Activated T-cell treated with anti-CD3 and anti-CD28 coated beads for 24 hours (primary cell): ENCODE data around the gene VPS4A.
"Not testable (repeated sequence)": the region's sequence is repeated elsewhere in the genome, so short reads cannot be mapped to it uniquely, and the experiment has no call there.

Experiments used
- DNase-seq: peaks from one replicate; pipeline ENCODE4 v3.0.0-alpha.2; 2020; ENCODE audit warnings: low read depth

The VPS4A gene

GRCh38 chr16:69310653-69311532 lies at the start of gene VPS4A:
Gene VPS4A (plus strand): TSS chr16:69311350. CDS start chr16:69311512, 162 bp downstream.
- peak; percentile 97 for DNase-seq

DNA sequence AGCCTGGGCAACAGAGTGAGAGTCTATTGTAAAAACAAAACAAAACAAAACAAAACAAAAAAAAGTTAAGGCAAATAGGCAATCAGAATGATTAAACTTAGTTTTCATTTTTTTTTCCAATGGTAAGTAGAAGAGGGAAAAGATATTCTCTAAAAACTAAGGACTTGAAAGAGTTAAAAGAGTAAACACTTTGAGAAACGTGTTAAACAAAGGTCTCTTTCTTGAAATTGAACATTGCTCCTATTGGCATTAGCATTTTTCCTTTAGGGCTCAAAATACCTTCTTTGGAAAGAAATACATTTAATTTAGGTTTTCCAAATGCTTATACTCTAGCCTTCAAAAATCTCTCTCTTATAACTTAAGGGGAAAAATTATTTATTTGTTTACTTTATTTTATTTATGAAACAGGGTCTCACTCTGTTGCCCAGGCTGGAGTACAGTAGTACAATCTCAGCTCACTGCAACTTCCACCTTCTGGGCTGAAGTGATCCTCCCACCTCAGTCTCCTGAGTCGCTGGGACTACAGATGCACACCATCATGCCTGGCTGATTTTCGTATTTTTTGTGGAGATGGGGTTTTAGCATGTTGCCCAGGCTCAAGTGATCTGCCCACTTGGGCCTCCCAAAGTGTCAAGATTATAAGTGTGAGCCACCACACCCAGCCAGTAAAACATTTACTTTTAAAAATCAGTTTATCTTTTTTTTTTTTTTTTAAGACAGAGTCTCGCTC lies 44.7 kb upstream of the VPS4A start:
- no peak for DNase-seq

DNA sequence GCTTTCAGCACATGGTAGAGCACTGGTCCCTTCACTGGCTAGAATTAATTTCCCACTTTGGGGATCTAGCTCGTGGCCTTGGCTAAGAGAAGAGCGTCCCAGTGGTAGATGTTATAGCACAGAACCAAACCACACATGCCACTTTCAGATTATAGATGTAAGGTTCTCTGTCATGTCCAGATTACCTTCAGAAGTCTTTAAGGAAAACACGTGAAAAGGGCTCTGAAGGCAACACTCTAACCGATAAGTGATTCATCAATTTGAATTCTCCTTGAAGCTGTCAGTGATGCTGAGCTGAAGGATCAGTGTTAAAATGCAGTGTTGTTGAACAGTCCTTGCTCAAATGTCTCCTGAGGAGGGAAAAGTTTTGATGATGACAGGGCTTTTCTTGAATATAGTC lies 43.5 kb upstream of the VPS4A start:
- DNase-seq = no peak

DNA sequence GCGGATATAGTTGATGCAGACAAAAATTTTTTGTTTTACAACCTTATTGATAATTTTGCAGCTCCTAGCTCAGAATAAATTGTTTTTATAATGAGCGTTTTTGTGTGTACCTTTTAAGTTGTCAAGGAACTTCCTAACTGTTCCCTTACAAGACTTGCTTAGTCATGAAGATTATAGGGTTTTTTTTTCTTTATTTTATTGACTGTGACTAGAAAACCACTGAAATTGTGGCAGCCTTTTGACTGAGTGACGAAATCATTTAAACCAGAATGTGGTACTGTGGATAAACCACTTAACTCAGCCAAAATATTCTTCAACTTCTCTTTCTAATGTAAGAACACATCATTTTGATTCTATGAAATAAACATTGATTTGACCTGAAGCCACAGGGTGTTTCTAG lies 40.8 kb upstream of the VPS4A start:
- DNase-seq = no peak

- DNase-seq = no peak
Measured at GRCh38 chr16:69270831-69271230, 40.3 kb upstream of the VPS4A start.

DNA sequence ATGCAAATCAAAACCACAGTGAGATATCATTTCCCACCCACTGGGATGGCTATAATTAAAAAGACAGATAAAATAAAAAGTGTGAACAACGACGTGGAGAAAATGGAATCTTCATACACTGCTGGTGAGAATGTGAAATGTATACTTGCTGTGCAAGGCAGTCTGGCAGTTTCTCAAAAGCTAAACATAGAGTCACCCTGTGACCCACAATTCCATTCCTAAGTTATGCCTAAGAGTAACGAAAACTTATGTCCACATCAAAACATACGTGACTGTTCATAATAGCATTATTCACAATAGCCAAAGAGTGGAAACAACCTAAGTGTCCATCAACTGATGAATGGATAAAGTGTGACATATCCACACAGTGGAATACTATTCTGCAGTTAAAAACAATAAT lies 38.1 kb upstream of the VPS4A start:
- no peak for DNase-seq

GRCh38 chr16:69274699-69275235 lies 36.4 kb upstream of the VPS4A start:
- DNase-seq = no peak

DNA sequence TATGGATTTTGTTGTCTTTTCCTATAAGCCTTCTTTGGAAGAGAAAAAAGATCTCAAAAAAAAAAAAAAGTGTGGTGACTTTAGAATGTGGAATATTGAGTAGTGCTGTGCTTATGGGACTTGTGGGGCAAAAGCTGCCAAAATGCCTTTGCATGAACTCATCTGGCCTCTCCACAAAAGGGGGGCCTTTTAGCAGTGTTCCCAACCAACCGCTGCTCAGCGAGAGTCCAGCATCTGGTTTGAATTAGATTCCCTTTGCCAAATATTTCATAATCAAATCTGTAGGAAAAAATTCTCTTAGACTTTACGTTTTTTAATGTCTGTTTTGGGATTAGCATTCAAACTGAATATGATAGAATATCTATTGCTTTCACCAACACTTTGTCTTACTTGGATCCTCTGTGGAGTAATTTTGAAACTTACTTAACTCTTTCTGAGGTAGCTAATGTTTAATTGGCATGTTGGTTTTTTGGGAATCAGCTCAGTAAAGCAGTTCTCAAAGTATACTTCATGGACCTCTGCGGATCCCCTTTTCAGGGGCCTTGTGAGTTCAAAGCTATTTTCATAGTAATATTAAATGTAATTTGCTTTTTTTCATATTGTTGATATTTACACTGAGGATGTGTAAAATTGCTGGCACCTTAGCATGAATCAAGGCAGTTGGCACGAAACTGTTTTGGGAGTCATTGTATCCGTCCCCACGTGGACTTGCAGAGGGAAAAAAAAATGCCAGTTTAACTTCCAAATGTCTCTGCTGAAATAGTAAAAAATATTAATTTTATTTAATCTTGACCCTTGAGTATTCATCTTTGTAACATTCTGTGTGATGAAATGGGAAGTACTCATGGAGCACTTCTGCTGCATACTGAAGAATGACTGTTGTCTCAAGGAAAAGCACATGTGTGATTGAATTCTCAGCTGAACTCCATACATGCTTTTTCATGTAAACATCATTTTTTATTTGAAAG lies 34.7 kb upstream of the VPS4A start:
- DNase-seq = no peak

- DNase-seq = no peak
Measured at GRCh38 chr16:69277413-69277812, 33.7 kb upstream of the VPS4A start.

GRCh38 chr16:69283851-69284250 lies 27.3 kb upstream of the VPS4A start:
- no peak for DNase-seq

DNA sequence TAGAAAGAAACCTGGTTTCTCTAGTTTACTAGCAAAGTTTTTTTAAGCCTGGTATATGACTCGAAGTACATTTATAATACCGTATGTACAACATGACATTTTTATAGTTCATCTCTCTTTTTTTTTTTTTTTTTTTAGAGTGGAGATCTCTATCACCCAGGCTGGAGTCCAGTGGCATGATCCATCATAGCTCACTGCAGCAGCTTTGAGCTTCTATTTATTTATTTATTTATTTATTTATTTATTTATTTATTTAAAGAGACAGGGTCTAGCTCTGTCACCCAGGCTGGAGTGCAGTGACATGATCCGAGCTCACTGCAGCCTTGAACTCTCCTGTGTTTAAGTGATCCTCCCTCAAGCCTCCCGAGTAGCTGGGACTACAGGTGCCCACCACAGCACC lies 25.9 kb upstream of the VPS4A start:
- no peak for DNase-seq

- peak; percentile 33 for DNase-seq
Measured at GRCh38 chr16:69286941-69287713, 24.0 kb upstream of the VPS4A start.

- not testable (repeated sequence) for DNase-seq
Measured at GRCh38 chr16:69291657-69292056, 19.5 kb upstream of the VPS4A start.

GRCh38 chr16:69293401-69293800 lies 17.7 kb upstream of the VPS4A start:
- no peak for DNase-seq

- DNase-seq = no peak
Measured at GRCh38 chr16:69294051-69294450, 17.1 kb upstream of the VPS4A start.

- DNase-seq = not testable (repeated sequence)
Measured at GRCh38 chr16:69296771-69297170, 14.4 kb upstream of the VPS4A start.

- no peak for DNase-seq
Measured at GRCh38 chr16:69298261-69298660, 12.9 kb upstream of the VPS4A start.

DNA sequence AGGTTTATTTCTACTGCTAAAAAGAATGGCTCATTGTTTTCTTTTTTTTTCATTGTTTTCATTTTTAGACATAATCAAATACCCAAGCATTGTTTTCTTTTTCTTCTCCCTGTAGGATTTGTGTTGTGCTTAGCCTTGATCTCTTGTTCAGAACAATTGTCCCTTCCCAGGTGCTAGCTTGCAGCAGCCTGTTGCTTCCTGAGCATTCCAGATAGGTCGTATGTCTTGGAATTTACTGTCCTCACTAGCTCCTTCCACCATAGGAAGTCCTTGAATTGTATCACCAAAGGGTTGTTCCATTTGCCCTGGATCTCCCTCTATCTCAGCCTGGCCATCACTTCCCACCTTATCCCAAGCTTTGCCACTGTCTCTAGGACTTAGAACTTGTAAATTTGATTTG lies 10.0 kb upstream of the VPS4A start:
- no peak for DNase-seq

GRCh38 chr16:69301861-69302260 lies 9.3 kb upstream of the VPS4A start:
- DNase-seq = no peak

DNA sequence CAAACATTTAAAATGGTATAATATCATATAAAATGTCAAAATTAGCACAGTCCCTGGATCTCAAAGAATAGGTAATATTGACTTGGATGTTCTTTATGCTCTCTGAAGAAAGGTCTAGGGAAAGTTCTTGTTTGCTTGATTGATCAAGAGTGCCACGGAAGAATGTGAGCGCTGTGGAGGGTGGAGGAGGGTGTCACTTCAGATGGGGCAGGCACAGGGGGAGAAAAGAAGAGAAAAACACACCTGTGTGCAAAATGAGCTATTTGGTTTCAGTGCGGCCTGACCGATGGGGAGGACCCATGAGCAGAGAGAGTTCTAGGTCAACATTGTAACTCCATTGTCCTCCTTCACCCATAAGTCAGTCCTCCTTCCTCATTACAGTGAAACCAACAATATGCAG lies 8.8 kb upstream of the VPS4A start:
- DNase-seq = no peak

DNA sequence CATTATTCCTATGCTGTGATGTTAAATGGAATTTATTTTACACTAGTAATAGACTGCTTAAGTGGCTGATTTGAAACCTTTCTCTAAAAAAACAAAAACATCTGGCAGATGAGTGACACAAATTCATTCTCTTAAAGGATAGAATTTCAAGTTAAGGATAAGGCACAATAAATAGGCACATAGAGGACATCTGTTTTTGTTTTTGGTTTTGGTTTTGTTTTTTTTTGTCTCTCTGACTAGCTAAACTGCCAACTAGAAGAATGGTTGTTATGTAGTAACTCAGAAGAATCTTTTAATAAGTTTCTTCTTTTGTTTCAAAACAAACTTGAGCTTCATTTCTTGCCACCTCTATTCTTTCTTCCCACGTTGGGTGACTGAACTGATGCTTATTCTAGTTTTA lies 5.1 kb upstream of the VPS4A start:
- DNase-seq = no peak
